MM.1S (cell line): ENCODE results near the gene CAPN15.

Experiments used
- DNase-seq: peaks from one replicate; pipeline ENCODE4 v3.0.0-alpha.2; 2015
- H2AFZ ChIP-seq: fragments of 300-600 bp; sonication (generic); 2 replicates; pipeline ENCODE4 v1.6.0; 2016; ENCODE audit warnings: antibody characterized with exemption, low read length
- H3F3A ChIP-seq: fragments of 300-600 bp; sonication (generic); 2 replicates; pipeline ENCODE4 v1.6.1; 2016; ENCODE audit warnings: mild to moderate bottlenecking, antibody characterized with exemption, low read length, moderate library complexity, mixed read lengths; ENCODE audit not compliant: insufficient read depth
- H3K27ac ChIP-seq: fragments of 300-600 bp; sonication (generic); 2 replicates; pipeline ENCODE4 v1.5.1; 2016; ENCODE audit warnings: mild to moderate bottlenecking, low read length
- H3K27me3 ChIP-seq: fragments of 300-600 bp; sonication (generic); replicated peaks from 2 replicates; pipeline ENCODE4 v1.6.0; 2016; ENCODE audit warnings: low read length; ENCODE audit not compliant: insufficient read depth
- H3K36me3 ChIP-seq: fragments of 300-600 bp; sonication (generic); replicated peaks from 2 replicates; pipeline ENCODE4 v1.6.1; 2016; ENCODE audit warnings: mild to moderate bottlenecking, low read length, mixed read lengths; ENCODE audit not compliant: insufficient read depth
- H3K4me1 ChIP-seq: fragments of 300-600 bp; sonication (generic); 2 replicates; pipeline ENCODE4 v1.6.1; 2016; ENCODE audit warnings: low read length, mixed read lengths
- H3K4me2 ChIP-seq: fragments of 300-600 bp; sonication (generic); 2 replicates; pipeline ENCODE4 v1.6.0; 2016; ENCODE audit warnings: low read depth, low read length
- H3K4me3 ChIP-seq: fragments of 300-600 bp; sonication (generic); 2 replicates; pipeline ENCODE4 v1.5.1; 2016; ENCODE audit warnings: low read length, mixed read lengths
- H3K79me2 ChIP-seq: fragments of 300-600 bp; sonication (generic); 2 replicates; pipeline ENCODE4 v1.6.1; 2016; ENCODE audit warnings: mixed run types, low read length, mixed read lengths
- H3K9ac ChIP-seq: fragments of 300-600 bp; sonication (generic); 2 replicates; pipeline ENCODE4 v1.6.1; 2016; ENCODE audit warnings: low read length, mixed read lengths
- H3K9me2 ChIP-seq: fragments of 300-600 bp; sonication (generic); replicated peaks from 2 replicates; pipeline ENCODE4 v1.6.1; 2016; ENCODE audit warnings: mild to moderate bottlenecking, low read length, mixed read lengths; ENCODE audit not compliant: insufficient read depth
- H3K9me3 ChIP-seq: fragments of 300-600 bp; sonication (generic); replicated peaks from 2 replicates; pipeline ENCODE4 v1.6.1; 2016; ENCODE audit warnings: mild to moderate bottlenecking, low read length, mixed read lengths; ENCODE audit not compliant: insufficient read depth
- H4K20me1 ChIP-seq: fragments of 300-600 bp; sonication (generic); 2 replicates; pipeline ENCODE4 v1.6.1; 2016; ENCODE audit warnings: mild to moderate bottlenecking, low read length, moderate library complexity, mixed read lengths; ENCODE audit not compliant: insufficient read depth
- CTCF ChIP-seq: fragments of 300-600 bp; sonication (generic); IDR thresholded peaks from 2 replicates; pipeline ENCODE4 v1.5.1; 2016; ENCODE audit warnings: antibody characterized with exemption, low read length, mixed read lengths
- EZH2 ChIP-seq: fragments of 300-600 bp; sonication (generic); optimal IDR thresholded peaks from 2 replicates; pipeline ENCODE3; 2017; ENCODE audit warnings: low read depth, mild to moderate bottlenecking, antibody characterized with exemption, low read length, mixed read lengths
- EZH2phosphoT487 ChIP-seq: fragments of 300-600 bp; sonication (generic); IDR thresholded peaks from 2 replicates; pipeline ENCODE4 v1.6.1; 2018; ENCODE audit warnings: antibody characterized with exemption, low read length

CAPN15 gene

GRCh38 chr16:502179-502943 is 25.2 kb upstream of the CAPN15 start:
- Histone ChIP-seq H3K27me3 (no peaks in the 10 kb centered on the region), H4K20me1 (no peaks in the 10 kb centered on the region), H3K27ac (no peak overlapping the region), H3K4me3 (no peak overlapping the region), H3F3A (no peaks in the 10 kb centered on the region), H3K4me2 (no peak overlapping the region), H3K9me3 (no peaks in the 10 kb centered on the region), H3K9me2 (no peaks in the 10 kb centered on the region), H3K79me2 (no peaks in the 10 kb centered on the region), H3K4me1 (no peaks in the 10 kb centered on the region), H3K36me3 (no peaks in the 10 kb centered on the region), H3K9ac (no peak overlapping the region), H2AFZ (no peak overlapping the region)
- DNase-seq = no peak
- TF ChIP-seq CTCF (no peak), EZH2 (no peak), EZH2phosphoT487 (no peak)

- H3K27ac ChIP-seq = no peak overlapping the region
- no peak overlapping the region for H3K4me3 ChIP-seq
- H3K4me2 ChIP-seq = no peak overlapping the region
- H3K4me1 ChIP-seq = no peaks in the 10 kb centered on the region
- no peaks in the 10 kb centered on the region for H3F3A ChIP-seq
- H3K9me2 ChIP-seq = no peaks in the 10 kb centered on the region
- H3K9me3 ChIP-seq = no peaks in the 10 kb centered on the region
- TF ChIP-seq EZH2 (no peak), EZH2phosphoT487 (no peak), CTCF (no peak)
- H3K9ac ChIP-seq = no peak overlapping the region
- H3K27me3 ChIP-seq = no peaks in the 10 kb centered on the region
- no peaks in the 10 kb centered on the region for H3K36me3 ChIP-seq
- no peaks in the 10 kb centered on the region for H3K79me2 ChIP-seq
- no peak for DNase-seq
- H2AFZ ChIP-seq = no peak overlapping the region
- H4K20me1 ChIP-seq = no peaks in the 10 kb centered on the region
Measured at GRCh38 chr16:503150-504071, 24.1 kb upstream of the CAPN15 start.

DNA sequence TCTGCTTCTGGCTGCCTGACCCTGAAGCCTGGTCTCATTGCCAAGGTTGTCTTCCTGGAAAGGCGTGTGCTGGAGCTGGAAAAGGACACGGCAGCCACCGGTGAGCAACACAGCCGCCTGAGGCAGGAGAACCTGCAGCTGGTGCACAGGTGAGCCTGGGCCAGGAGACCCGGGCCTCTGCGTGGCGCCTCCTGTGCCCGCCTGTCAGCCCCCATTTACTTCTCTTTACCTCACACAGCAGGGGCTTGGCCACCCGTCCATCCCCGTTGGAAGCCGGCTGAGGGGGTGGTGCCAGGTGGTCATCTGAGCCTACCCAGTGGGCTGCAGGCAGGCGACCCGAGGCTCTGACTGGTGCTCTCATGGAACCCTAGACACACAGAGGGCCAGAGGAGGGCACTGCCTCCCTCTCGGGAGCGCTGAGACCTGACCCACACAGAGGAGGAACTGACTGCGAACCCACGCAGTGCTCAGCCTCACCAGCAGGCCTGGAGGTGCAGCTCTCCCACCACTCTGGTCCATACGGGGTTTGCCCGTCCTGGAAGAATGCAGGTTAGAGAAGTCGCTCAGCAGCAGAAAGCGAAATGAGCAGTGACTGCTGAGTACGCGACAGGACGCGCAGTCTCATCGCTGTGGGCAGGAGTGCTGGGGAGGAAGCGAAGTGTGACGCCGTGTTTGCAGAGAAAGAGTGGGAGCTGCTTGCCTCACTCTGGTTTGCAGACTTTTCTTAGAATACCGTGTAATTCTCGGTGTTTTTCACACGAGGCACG is 21.9 kb upstream of the CAPN15 start:
- no peaks in the 10 kb centered on the region for H3K4me1 ChIP-seq
- H2AFZ ChIP-seq = no peak overlapping the region
- no peaks in the 10 kb centered on the region for H3F3A ChIP-seq
- no peak overlapping the region for H3K4me3 ChIP-seq
- H4K20me1 ChIP-seq = no peaks in the 10 kb centered on the region
- no peaks in the 10 kb centered on the region for H3K9me3 ChIP-seq
- H3K79me2 ChIP-seq = no peaks in the 10 kb centered on the region
- no peaks in the 10 kb centered on the region for H3K9me2 ChIP-seq
- TF ChIP-seq CTCF = no peak
- no peak for TF ChIP-seq EZH2
- TF ChIP-seq EZH2phosphoT487 = no peak
- H3K36me3 ChIP-seq = no peaks in the 10 kb centered on the region
- no peaks in the 10 kb centered on the region for H3K27me3 ChIP-seq
- no peak overlapping the region for H3K9ac ChIP-seq
- no peak overlapping the region for H3K4me2 ChIP-seq
- DNase-seq = no peak
- no peak overlapping the region for H3K27ac ChIP-seq
